ENCODE results near the gene ZAR1L. TPM values are rescaled to one million over a fixed set of nuclear protein-coding genes. Genes with fewer than 3 reads are reported as not detected.
A peak's percentile ranks its signal among the peaks of the same experiment; 100 is the strongest.

ZAR1L gene
- total and polyA plus RNA-seq, 2 experiments from 2014 or later: 0.31 to 0.56 TPM

- no peak overlapping the region for H3K4me3 ChIP-seq
- DNase-seq (ENCODE audit: low spot score) (peak; percentile 49), ATAC-seq (peak; percentile 70)
- peaks cover 2% of the 10 kb centered on the region for H3K27me3 Mint-ChIP-seq (ENCODE audit: insufficient read depth, low read depth, poor library complexity)
- H3K9me3 Mint-ChIP-seq: no peaks in the 10 kb centered on the region
- no peaks in the 10 kb centered on the region for H3K36me3 Mint-ChIP-seq (ENCODE audit: low read depth)
- no peak overlapping the region for H3K4me2 ChIP-seq
- TF ChIP-seq EZH2phosphoT487 (IDR thresholded peaks at IDR 0.05; ENCODE audit: unreplicated experiment) (no peak), CTCF (conservative IDR thresholded peaks at IDR 0.05; ENCODE audit: low read depth in 2 of 2) (peak; percentile 22 to 30; a peak in 3 of 4 replicates)
- no peak overlapping the region for H2AFZ ChIP-seq
- no peaks in the 10 kb centered on the region for H3K9me2 ChIP-seq (ENCODE audit: insufficient read depth)
- no peak overlapping the region for H3K27ac ChIP-seq (ENCODE audit: low read depth)
- H3K79me2 ChIP-seq (replicated peaks; ENCODE audit: insufficient read depth): no peaks in the 10 kb centered on the region
- no peaks in the 10 kb centered on the region for H4K20me1 ChIP-seq (replicated peaks; ENCODE audit: insufficient read depth)
- no peaks in the 10 kb centered on the region for H3K4me1 Mint-ChIP-seq
- H3F3A ChIP-seq (replicated peaks; ENCODE audit: low read depth): no peaks in the 10 kb centered on the region
- no peak overlapping the region for H3K4me3 Mint-ChIP-seq
- no peaks in the 10 kb centered on the region for H3K4me1 ChIP-seq (ENCODE audit: insufficient read depth)
- no peaks in the 10 kb centered on the region for H3K27me3 ChIP-seq (ENCODE audit: insufficient read depth)
- H3K27ac Mint-ChIP-seq: no peak overlapping the region
- H3K36me3 ChIP-seq (ENCODE audit: insufficient read depth): no peaks in the 10 kb centered on the region
Measured at GRCh38 chr13:32259116-32259515, 56.0 kb downstream of the ZAR1L start.

- H3K36me3 Mint-ChIP-seq (ENCODE audit: low read depth): no peaks in the 10 kb centered on the region
- Histone ChIP-seq H3K4me2 (no peak overlapping the region), H3K4me1 (ENCODE audit: insufficient read depth) (no peaks in the 10 kb centered on the region), H3K36me3 (ENCODE audit: insufficient read depth) (no peaks in the 10 kb centered on the region), H3F3A (replicated peaks; ENCODE audit: low read depth) (no peaks in the 10 kb centered on the region), H4K20me1 (replicated peaks; ENCODE audit: insufficient read depth) (no peaks in the 10 kb centered on the region), H2AFZ (no peak overlapping the region), H3K79me2 (replicated peaks; ENCODE audit: insufficient read depth) (no peaks in the 10 kb centered on the region), H3K9me2 (ENCODE audit: insufficient read depth) (no peaks in the 10 kb centered on the region), H3K27ac (ENCODE audit: low read depth) (no peak overlapping the region), H3K27me3 (ENCODE audit: insufficient read depth) (no peaks in the 10 kb centered on the region), H3K4me3 (no peak overlapping the region)
- H3K9me3 Mint-ChIP-seq: no peaks in the 10 kb centered on the region
- DNase-seq (ENCODE audit: low spot score): no peak
- H3K27me3 Mint-ChIP-seq (ENCODE audit: insufficient read depth, low read depth, poor library complexity): peaks cover 2% of the 10 kb centered on the region
- TF ChIP-seq ZNF114 (CRISPR knock-in tag; IDR thresholded peaks at IDR 0.05) (no peak), ZNF331 (CRISPR knock-in tag; IDR thresholded peaks at IDR 0.05; ENCODE audit: low read depth) (no peak), JUNB (IDR thresholded peaks at IDR 0.05; ENCODE audit: unreplicated experiment) (no peak), CREB1 (CRISPR knock-in tag; IDR thresholded peaks at IDR 0.05; ENCODE audit: low read depth) (no peak), EZH2 (IDR thresholded peaks at IDR 0.05; ENCODE audit: low read depth, unreplicated experiment) (no peak), NANOG (IDR thresholded peaks at IDR 0.05; ENCODE audit: borderline replicate concordance) (no peak), ETS1 (IDR thresholded peaks at IDR 0.05) (no peak), EZH2phosphoT487 (IDR thresholded peaks at IDR 0.05; ENCODE audit: unreplicated experiment) (no peak), ZNF462 (CRISPR knock-in tag; IDR thresholded peaks at IDR 0.05) (no peak)
- no peak overlapping the region for H3K27ac Mint-ChIP-seq
- H3K4me3 Mint-ChIP-seq: no peak overlapping the region
- no peak for ATAC-seq
- no peaks in the 10 kb centered on the region for H3K4me1 Mint-ChIP-seq
Measured at GRCh38 chr13:32257649-32258048, 57.5 kb downstream of the ZAR1L start.
